Stimulated activated CD4-positive, alpha-beta T cell treated with anti-CD3 and anti-CD28 coated beads, Interleukin-1b, Interleukin-23, amount 100 ng/mL, for 1 hour (primary cell): ENCODE measurements around the gene ZNF670.
A peak's percentile ranks its signal among the peaks of the same experiment; 100 is the strongest.
"Not testable (repeated sequence)": the region's sequence is repeated elsewhere in the genome, so short reads cannot be mapped to it uniquely, and the experiment has no call there.

Experiments
- DNase-seq, 2 donors: peaks; one replicate each; pipeline ENCODE4 v3.0.0-alpha.2; 2020; ENCODE audit warnings: low read depth in 2 of 2

The ZNF670 gene

DNA sequence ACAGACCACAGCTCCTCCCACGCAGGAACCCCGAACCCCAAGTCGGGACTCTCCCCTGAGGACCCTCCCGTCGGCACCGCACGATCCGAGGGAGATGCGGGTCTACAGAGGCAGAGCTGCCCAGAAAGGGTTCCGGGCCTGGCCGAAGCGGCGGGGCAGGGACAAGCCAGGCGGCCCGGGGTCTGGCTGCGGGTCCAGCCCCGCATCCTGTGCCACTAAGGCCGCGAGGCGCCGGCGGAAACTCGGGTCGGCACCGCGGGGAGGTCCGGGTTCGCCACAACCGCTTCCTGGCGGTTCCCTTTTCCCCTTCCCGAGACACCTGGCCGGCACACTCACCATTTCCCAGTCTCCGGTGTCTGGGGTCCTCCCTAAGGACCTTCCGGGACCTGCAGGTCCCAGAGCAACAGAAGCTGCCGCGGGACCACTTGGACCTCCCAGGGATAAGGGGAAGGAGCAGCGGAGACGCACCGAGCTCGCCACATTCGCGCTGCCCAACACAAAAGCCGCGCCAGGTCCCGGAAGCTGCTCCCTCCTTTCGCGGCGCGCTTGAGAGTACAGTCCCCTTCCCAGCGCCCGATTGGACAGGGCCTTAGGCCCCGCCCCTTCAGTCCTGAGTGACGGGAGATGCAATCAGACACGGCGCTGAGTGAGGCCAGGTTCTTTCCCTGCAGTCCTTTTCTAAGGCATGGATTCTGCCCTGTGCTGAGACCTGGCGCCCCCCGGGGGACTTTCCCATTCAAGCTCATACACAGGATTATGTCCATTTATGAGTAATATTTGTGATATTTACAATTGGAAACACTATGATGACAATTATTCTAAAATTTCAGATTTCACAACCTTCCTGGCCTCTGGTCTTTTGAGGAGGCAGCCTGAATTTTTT lies at the start of gene ZNF670:
Gene ZNF670 (minus strand): TSS at position 554 of the 883 bp plus-strand sequence. CDS start 215 bp downstream, at position 339.
- peak; percentile 45 to 81 for DNase-seq

DNA sequence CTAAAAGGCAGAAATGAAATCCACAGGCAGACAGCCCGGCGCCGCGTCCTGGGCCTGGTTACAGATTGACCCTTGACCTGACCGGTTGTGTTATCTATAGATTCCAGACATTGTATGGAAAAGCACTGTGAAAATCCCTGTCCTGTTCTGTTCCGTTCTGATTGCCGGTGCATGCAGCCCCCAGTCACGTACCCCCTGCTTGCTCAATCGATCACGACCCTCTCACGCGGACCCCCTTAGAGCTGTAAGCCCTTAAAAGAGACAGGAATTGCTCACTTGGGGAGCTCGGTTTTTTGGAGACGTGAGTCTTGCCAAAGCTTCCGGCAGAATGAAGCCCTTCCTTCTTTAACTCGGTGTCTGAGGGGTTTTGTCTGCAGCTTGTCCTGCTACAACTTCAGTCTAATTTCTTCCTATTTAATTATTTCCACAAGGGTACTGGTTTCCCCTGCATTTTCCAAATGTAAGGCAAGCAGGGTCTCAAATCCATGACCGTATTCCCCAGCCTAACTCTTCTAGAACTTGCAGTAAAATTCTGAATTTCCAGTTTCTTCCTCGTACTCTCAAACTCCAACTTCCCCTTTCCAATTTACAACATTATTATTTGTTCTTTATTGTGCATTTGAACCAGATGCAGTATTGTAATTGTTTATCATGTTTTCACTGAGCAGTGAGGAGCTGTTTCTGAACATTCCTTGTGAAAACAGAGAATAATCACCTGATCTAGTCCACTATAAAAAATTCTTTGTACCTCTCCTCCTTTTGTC lies 49.1 kb upstream of the ZNF670 start:
- DNase-seq: not testable (repeated sequence)

DNA sequence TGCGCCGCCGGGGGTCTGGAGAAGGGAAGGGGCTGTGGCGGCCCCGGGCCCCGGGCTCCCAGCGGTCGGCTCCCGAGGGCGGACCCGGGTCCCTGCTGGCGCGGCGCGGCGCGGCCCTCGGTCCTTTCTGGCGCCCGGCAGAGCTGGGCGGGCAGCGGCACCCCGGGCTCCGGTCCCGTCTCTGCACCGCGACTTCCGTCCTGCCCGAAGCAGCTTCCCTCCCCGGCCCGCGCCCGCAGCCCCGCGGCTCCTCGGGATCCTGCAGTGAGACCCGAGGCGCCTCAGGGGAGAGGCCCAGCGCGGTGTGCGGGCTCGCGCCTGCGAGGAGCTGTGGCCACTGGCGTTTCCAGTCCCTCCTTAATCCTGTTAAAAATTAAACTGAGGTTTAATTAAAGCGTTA lies 48.0 kb upstream of the ZNF670 start:
- DNase-seq: not testable (repeated sequence)

DNA sequence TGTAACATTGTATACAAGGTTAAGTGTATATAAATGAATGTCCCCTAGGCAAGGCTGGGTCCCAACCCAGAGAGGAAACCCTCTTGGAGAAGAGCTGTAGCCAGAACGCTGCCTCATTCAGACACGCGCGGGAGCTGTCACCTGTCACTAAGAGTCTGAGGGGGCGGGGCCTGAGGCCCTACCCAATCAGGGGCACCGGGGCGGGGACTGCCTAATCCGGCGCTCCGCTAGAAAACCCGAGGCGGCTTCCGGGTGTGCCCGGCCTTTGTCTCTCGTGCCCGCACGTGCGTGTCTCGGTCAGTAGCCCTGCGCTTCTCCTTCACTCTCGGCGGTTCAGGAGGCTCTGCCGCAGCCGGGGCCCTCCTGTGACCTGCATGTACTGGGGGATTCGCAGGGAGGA lies 47.6 kb upstream of the ZNF670 start:
- not testable (repeated sequence) for DNase-seq

DNA sequence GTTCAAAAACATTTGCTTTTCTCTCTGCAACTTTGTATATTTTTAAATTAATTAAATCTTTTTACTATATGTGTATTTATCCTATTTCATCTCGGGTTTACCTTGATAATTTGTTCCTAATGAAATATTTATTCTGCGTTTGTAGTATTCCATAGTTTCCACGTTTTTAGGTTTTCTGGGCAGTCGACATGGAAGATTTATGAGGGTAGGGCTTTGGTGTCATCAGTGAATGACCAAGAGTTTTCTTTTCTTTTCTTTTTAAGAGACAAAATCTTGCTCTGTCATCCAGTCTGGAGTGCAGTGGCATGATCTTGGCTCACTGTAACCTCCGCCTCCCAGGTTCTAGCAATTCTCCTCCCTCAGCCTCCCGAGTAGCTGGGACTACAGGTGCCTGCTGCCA lies 42.8 kb upstream of the ZNF670 start:
- no peak for DNase-seq

DNA sequence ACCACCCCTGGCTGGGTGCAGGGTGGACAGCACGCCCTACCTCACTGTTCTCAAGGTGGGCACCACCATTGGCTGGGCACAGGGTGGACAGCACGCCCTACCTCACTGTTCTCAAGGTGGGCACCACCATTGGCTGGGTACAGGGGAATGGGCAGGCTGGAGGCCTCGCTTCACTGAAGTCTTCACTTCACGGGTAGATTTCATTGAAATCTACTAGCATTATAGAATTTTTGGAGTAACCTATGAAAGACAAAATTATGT lies 41.7 kb upstream of the ZNF670 start:
- not testable (repeated sequence) for DNase-seq

DNA sequence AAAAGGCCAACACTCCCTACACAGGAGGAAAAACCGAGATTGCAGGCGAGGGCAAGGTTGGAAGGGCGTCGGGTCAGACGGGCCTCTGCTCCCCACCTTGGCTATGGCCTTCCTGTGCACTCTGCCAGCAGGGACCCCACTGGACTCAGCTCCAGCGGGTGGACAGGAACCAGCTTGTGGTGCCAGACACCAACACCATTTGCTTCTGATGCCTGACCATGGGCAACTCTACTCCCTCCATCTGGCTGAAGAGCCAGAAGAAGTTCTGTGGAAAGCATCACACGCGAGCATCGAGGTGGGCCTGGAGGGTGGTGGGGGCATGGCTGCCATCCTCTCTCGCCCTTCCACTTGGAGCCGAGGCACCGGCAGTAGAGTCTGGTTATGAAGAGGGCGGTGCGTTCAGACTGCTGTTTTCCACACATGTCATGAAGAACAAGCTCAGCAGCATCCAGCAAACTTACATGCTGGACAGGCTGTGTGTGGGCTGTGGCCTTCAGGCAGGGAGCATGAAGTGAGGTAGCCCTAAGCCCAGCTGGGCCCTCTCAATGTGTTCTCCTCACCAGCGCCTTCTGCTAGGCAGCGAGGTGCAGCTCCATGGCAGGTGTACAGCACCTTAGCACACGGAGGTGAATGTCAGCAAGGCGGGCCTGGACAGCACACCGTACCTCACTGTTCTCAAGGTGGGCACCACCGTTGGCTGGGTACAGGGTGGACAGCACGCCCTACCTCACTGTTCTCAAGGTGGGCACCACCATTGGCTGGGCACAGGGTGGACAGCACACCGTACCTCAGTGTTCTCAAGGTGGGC lies 41.2 kb upstream of the ZNF670 start:
- no peak for DNase-seq

DNA sequence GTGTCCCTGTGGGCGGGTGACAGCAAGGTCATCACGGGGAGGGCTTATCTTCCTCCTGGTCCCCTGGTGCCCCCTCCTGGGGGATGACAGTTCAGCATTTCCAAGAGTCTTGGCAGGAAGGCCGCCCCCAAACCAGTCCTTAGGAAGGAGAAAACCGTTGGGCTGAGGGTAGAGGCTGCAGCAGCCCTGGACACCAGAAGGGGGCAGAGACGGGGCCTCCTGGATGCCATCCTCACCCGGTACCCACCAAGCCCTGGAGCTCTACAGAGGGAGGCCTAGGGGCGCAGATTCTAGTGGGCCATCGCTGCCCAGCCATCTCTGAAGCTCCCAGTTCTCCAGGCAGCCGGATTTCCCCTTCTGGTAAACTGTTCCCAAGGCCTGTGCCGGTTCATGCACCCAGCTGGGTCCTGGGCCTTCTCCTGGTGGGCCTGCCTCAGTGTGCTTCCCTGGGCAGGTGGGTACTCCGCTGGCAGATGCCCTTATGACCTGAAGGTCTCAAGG lies 40.4 kb upstream of the ZNF670 start:
- DNase-seq: no peak

DNA sequence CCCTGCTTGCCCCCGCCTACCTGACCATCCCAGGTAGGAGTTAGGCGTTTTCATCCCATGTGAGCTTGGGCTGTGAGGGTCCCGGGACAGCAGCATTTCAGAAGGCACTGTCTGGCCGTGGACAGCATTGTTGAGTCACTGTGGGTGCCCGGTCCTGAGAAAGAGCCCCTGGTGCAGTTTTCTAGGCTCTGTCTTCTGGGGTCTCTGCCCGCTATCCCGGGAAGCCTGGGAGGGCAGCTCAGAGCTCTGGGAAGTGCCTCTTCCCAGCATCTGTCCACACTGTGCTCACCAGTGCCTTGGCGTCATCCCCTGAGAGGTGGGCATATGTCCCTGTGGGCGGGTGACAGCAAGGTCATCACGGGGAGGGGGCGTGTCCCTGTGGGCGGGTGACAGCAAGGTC lies 36.9 kb upstream of the ZNF670 start:
- no peak for DNase-seq

DNA sequence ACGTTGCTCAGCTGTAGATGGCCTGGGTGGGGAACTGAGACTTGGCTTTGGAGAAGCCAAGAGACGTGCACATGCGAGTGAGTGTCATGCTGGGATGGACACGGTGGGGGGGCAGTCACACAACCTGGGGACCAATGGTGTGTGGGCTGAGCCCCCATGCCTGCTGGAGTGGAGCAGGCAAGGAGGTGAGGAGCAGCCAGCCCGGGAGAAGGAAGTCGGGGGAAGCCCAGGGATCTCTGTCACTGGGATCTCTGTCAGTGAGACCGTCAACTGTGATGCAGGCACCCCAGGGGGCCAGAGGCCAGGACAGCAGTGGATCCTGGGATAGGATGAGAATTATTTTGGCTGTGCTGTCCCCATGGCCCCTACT lies 36.5 kb upstream of the ZNF670 start:
- no peak for DNase-seq

DNA sequence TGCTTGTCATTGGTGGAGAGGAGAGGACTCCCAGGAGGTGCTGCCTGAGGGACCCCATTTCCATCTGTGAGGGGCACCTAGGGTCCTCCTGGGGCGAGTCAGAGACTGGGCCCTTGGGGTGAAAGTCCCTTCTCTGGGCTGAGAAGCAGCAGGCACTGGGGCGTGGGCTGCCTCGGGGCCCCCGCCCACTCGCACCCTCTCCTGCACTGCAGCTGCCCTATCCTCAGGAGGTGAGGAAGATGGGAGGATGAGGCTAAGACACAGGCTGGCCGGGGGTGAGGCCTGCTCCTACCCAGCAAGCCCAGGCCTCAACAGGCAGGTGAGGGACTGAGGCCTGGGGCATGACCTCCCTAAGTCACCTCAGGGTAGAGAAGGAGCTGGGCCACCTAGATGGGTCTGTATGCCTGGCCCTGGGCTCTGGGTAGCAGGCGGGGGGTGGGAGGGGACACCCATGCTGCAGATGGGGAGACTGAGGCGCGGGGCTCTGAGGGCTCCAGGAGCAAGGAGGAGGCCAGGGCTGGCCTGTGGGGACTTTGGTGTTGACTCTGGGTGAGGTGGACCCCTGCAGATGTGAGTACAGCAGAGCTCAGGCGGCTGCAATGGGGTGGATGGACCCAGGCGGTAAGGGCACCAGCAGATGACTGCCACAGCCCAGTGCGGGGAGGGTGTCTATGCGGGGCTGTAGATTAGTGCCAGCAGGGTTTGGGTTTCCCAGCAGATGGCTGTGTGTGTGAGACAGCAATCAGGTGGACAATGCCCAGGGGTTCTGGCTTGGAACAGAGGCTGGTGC lies 35.9 kb upstream of the ZNF670 start:
- DNase-seq: no peak

DNA sequence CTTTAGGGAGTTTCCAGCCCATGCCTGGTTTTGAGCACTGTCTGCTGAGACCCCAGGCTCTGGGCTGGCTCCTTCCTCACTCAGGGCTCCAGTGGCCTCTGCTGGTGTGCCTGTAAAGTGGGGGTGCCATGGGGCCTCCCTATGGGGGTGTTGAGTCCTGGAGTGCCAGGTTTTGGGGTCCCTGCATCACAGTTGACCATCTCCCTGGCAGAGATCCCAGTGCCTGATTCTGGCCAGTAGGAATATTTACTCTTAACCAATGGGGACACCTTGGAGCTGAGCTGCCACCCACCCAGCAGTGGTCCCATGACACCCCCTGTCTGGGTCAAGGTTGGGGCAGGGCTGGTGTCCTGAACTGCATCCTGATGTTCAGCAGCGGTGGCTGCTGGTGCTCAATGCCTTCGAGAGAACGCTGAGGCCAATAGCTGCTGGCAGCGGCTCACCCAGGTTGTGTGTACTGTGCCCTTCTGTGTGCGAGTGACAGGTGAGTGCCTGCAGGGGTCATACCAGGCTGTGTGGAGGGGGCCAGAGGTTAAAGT lies 35.2 kb upstream of the ZNF670 start:
- no peak for DNase-seq

DNA sequence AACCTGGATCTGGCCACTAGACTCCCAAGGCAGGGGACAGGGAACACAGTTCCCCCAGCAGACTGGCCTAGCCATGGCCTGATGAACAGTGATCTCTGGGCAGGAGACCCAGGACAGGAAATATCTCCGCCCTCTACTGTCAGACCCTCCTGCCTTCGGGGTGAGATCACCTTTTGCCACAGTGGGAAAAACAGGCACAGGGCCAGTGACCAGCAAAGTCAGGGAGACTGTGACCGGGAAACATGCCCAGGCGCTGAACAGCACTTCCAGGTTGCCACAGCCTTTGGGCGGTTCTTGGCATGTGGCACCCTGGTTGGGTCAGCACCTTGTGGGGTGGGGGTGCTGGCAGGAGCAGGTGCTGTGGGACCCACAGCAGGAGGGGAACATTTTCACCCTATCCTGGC lies 34.5 kb upstream of the ZNF670 start:
- DNase-seq: no peak

DNA sequence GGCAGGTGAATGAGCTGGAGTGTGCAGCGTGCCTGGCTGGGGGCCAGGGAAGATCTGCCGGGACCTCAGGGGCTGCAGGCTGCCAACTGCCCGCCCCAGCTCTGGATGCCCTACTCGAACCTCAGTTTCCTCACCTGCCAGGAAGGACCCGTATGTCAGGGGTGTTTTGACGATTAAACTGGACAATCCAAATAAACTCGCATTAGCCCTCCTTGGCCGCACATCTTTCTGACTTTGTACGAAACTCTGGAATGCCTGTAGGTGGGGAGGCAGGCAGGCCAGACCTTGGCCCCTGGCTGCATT lies 33.8 kb upstream of the ZNF670 start:
- no peak for DNase-seq

DNA sequence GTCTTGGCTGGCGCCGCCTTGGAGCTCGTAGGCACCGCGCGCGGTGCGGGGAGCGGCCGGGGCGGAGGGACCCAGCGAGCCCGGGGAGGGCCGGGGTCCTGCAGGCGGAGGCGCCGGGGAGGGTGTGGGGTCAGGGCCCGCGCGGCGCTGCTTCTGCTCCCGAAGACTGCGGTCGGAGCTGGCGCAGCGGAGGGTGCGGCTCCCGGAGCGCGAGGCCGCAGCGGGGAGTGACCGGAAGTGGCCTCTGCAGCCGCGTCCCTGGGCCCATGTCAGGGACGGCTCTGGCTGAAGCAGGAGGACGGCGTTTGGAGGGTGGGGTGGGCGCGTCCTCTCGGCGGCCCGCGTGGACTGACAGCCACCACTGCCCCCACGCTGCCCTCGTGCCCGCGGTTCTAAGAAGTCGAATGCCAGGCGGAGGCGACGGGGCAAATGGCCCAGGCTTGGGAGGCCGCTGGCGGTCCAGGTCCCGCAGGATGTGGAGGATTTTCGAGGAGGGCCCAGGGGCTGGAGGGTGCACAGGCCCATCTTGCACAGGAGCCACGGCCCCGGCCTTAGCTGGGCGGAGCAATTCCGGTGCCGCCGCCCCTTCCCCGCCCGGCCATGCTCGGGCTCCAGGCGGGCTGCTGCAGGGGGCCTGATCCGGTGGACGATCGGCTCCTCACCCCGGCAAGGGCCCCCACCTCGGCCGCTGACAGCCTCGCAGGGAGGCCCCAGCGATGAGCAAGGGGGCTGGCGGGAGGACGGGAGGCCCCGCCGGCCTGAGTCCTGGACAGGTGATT lies 33.3 kb upstream of the ZNF670 start:
- DNase-seq: no peak

DNA sequence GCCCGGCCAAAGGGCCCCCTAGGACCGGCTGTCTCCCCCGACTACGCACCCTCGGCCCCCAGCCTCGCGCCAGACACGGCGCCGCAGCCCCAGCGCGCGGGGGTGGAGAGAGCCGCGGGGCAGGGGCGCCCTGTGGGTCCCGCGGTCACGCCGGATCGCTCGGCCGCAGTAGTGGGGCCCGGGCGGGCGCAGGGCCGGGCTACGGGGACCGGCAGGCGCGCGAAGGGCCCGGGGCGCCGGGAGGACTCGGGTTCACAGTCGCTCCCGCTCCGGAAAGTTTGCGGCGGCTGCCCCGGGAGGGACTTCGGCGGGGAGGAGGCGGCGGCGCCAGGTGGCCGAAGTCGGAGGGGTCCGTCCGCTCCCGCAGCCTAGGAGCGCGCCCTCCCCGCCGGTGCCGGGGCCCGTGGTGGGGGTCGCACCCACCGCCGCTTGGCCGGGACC lies 32.7 kb upstream of the ZNF670 start:
- DNase-seq: no peak

DNA sequence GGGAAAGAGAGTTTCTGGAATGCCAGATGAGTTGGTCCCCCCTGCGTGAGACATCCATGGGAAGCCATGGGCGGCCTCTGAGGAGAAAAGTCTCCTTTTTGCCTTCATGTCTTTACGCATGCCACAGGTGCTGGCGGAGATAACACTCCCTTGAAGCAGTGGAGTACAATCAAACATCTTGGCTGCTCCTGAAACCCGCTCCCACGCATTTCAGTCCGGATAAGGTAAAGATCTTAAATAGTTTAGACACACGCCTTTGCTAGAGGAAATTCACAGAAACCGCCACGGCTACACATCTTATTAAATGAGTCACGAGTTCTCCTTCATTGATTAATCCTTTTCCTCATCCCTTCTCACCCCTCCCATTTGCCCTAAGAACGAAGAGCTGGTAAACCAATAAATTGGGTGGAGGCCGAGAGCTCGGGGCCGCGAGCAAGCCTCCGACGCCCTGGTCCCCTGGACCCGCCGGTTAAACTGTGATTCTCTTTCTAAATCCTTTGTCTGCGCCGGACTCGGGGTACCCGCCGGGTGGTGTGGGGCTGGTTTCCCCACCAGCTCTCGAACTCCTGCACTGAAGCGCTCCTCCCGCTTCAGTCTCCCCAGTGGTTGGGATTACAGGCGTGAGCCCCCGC lies 32.1 kb upstream of the ZNF670 start:
- DNase-seq: no peak

DNA sequence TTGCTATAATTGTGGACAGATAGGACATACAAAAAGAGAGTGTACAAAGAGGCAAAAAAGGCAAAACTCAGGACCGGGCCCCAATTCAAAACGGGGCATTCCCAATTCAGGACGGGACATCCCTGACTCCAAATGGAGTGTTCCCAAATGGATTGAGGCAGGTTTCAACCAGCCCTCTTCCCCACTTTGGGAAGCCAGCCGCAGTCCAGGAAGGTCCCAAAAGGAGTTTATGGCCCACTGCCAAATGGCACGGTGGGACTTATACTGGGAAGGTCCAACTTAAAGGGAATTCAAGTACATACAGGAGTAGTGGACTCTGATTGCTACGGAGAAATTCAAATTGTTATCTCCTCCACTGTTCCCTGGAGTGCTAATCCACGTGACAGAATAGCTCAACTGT lies 29.1 kb upstream of the ZNF670 start:
- no peak for DNase-seq

DNA sequence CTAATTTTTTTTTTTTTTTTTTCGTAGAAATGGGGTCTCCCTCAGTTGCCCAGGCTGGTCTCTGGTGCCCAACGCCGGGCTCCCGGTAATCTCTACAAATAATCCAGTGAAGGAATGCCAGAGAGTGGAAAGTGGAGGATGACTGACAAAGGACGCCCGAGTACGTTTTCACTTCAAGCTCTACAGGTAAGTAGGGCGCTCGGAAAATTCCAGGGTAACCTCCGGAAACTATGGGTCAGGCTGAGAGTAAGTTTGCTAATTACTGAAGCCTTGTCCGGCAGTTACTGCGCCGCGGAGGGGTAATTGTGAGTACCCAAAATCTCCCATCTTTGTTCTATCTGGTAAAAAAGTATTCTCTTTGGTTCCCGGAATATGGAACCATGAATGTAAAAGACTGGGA lies 27.4 kb upstream of the ZNF670 start:
- DNase-seq: no peak

DNA sequence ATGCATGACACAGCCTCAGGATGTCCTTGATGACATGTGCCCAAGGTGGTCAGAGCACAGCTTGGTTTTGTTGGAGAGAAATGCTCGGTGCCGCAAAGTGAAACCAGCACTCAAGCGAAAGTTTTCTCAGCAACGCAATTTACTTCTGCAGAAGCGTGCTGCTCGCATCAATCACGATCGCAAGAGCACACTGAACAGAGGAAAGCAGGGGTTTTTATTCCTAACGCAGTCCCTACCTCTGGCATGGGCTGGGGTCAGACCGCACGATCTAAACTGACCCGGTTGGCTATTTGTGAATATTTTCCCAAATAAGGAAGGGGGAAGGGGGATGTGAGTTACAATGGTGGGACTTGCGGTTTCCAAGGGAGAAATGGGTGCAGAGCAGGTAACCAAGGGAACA lies 26.4 kb upstream of the ZNF670 start:
- DNase-seq: no peak
